Hepatocyte (in vitro differentiated cells): Measurements from ENCODE around the gene PRR18. TPM values are rescaled to one million over a fixed set of nuclear protein-coding genes. Genes with fewer than 3 reads are reported as not detected.

ENCODE experiments used
- DNase-seq: peaks from one replicate; pipeline ENCODE4 v3.0.0-alpha.2; 2016; ENCODE audit warnings: low spot score
- H2AFZ ChIP-seq: fragments of 200-600 bp; sonication (generic); 2 replicates; pipeline ENCODE4 v1.6.0; 2016; ENCODE audit warnings: antibody characterized with exemption, mild to moderate bottlenecking
- H3K27ac ChIP-seq: fragments of 200-600 bp; sonication (generic); 2 replicates; pipeline ENCODE4 v1.5.1; 2016; ENCODE audit warnings: mild to moderate bottlenecking
- H3K27me3 ChIP-seq: fragments of 200-600 bp; sonication (generic); 2 replicates; pipeline ENCODE4 v1.6.1; 2016
- H3K36me3 ChIP-seq: fragments of 200-600 bp; sonication (generic); replicated peaks from 2 replicates; pipeline ENCODE4 v1.5.1; 2016; ENCODE audit warnings: low read depth; ENCODE audit not compliant: insufficient read depth
- H3K4me1 ChIP-seq: fragments of 200-600 bp; sonication (generic); 2 replicates; pipeline ENCODE4 v1.5.1; 2016; ENCODE audit warnings: mild to moderate bottlenecking, moderate library complexity; ENCODE audit not compliant: insufficient read depth
- H3K4me2 ChIP-seq: fragments of 200-600 bp; sonication (generic); 2 replicates; pipeline ENCODE4 v1.6.0; 2016
- H3K4me3 ChIP-seq: fragments of 200-600 bp; sonication (generic); 2 replicates; pipeline ENCODE4 v1.5.1; 2016; ENCODE audit warnings: mild to moderate bottlenecking
- H3K79me2 ChIP-seq: fragments of 200-600 bp; sonication (generic); 2 replicates; pipeline ENCODE4 v1.6.0; 2017; ENCODE audit warnings: mild to moderate bottlenecking
- H3K9me2 ChIP-seq: fragments of 200-600 bp; sonication (generic); replicated peaks from 2 replicates; pipeline ENCODE4 v1.6.0; 2017; ENCODE audit warnings: mild to moderate bottlenecking; ENCODE audit not compliant: insufficient read depth
- H3K9me3 ChIP-seq: fragments of 200-600 bp; sonication (generic); 2 replicates; pipeline ENCODE4 v1.5.1; 2016; ENCODE audit warnings: low read depth, mild to moderate bottlenecking
- H4K20me1 ChIP-seq: fragments of 200-600 bp; sonication (generic); 2 replicates; pipeline ENCODE4 v1.6.0; 2016; ENCODE audit warnings: mild to moderate bottlenecking; ENCODE audit not compliant: insufficient read depth, poor library complexity, severe bottlenecking
- CTCF ChIP-seq: fragments of 200-600 bp; sonication (generic); IDR thresholded peaks from 2 replicates; pipeline ENCODE4 v1.5.1; 2016; ENCODE audit warnings: antibody characterized with exemption, mild to moderate bottlenecking; ENCODE audit not compliant: poor library complexity
- EZH2 ChIP-seq: fragments of 200-600 bp; sonication (generic); IDR thresholded peaks from 2 replicates; pipeline ENCODE4 v1.6.1; 2016; ENCODE audit warnings: antibody characterized with exemption, mild to moderate bottlenecking, borderline replicate concordance
- EZH2phosphoT487 ChIP-seq: fragments of 200-600 bp; sonication (generic); IDR thresholded peaks from one replicate; pipeline ENCODE4 v1.6.1; 2018; ENCODE audit warnings: antibody characterized with exemption, mild to moderate bottlenecking, low read depth, moderate library complexity; ENCODE audit not compliant: unreplicated experiment, severe bottlenecking
- WGBS: methylation state at CpG from one replicate; pipeline ENCODE4 v1.1.6; 2016; ENCODE audit warnings: low lambda C conversion rate; ENCODE audit errors: missing lambda C conversion rate; 5-methylcytosine and 5-hydroxymethylcytosine counted together
- polyA plus RNA-seq: library from polyadenylated mRNA; unstranded; fragments of >200 nt; fragmentation: Nextera tagmentation; extraction: Ambion mirVana; gene quantifications from 2 replicates; pipeline ENCODE4 v1.2.1, GENCODE V29; 2016
- total RNA-seq: library from RNA; depleted of rRNA; stranded (reverse); fragments of >200 nt; gene quantifications from 2 replicates; pipeline ENCODE4 v1.2.3, GENCODE V29; 2014

Gene PRR18
- total and polyA plus RNA-seq, 2 experiments from 2014 or later: 0.77 to 1.5 TPM

- Histone ChIP-seq H3K9me2 (no peaks in the 10 kb centered on the region), H3K9me3 (no peaks in the 10 kb centered on the region), H3K27ac (no peak overlapping the region), H4K20me1 (peaks cover 68% of the 10 kb centered on the region), H3K27me3 (no peaks in the 10 kb centered on the region), H3K4me3 (no peak overlapping the region), H3K4me2 (no peak overlapping the region), H3K36me3 (no peaks in the 10 kb centered on the region), H2AFZ (no peak overlapping the region), H3K79me2 (peaks cover 98% of the 10 kb centered on the region), H3K4me1 (peaks cover 9% of the 10 kb centered on the region)
- TF ChIP-seq EZH2phosphoT487 (no peak), EZH2 (no peak), CTCF (no peak)
- 92% methylated on average over 11 of the region's 11 CpGs for WGBS
- no peak for DNase-seq
Observed at GRCh38 chr6:166335378-166336302, 27.4 kb upstream of the PRR18 start.

- H3K4me2 ChIP-seq: no peak overlapping the region
- H3K4me3 ChIP-seq: no peak overlapping the region
- no peaks in the 10 kb centered on the region for H3K36me3 ChIP-seq
- H3K9me3 ChIP-seq: no peaks in the 10 kb centered on the region
- TF ChIP-seq CTCF (no peak), EZH2 (no peak)
- DNase-seq: no peak
- H3K27ac ChIP-seq: no peak overlapping the region
- no peak overlapping the region for H2AFZ ChIP-seq
- H4K20me1 ChIP-seq: peaks cover 70% of the 10 kb centered on the region
- peaks cover 98% of the 10 kb centered on the region for H3K79me2 ChIP-seq
- H3K9me2 ChIP-seq: no peaks in the 10 kb centered on the region
- H3K4me1 ChIP-seq: peaks cover 6% of the 10 kb centered on the region
- no peaks in the 10 kb centered on the region for H3K27me3 ChIP-seq
- WGBS: 99% methylated on average over 8 of the region's 8 CpGs
Observed at GRCh38 chr6:166334878-166335277, 26.7 kb upstream of the PRR18 start.

GRCh38 chr6:166333172-166333995 is 25.2 kb upstream of the PRR18 start:
- Histone ChIP-seq H3K79me2 (peaks cover 95% of the 10 kb centered on the region), H3K36me3 (no peaks in the 10 kb centered on the region), H3K27me3 (no peaks in the 10 kb centered on the region), H3K4me1 (peaks cover 6% of the 10 kb centered on the region), H2AFZ (no peak overlapping the region), H4K20me1 (peaks cover 69% of the 10 kb centered on the region), H3K9me3 (no peaks in the 10 kb centered on the region), H3K9me2 (no peaks in the 10 kb centered on the region), H3K27ac (no peak overlapping the region), H3K4me3 (no peak overlapping the region), H3K4me2 (no peak overlapping the region)
- 92% methylated on average over 23 of the region's 23 CpGs for WGBS
- no peak for TF ChIP-seq EZH2
- TF ChIP-seq CTCF: no peak
- TF ChIP-seq EZH2phosphoT487: no peak
- no peak for DNase-seq
